Activated CD8-positive, alpha-beta memory T cell treated with anti-CD3 and anti-CD28 coated beads for 1 hour (primary cell): ENCODE results near the gene MFN2.

Experiments
- DNase-seq, 2 donors: peaks; one replicate each; pipeline ENCODE4 v3.0.0-alpha.2; 2020; ENCODE audit warnings: low read depth in 1 of 2; ENCODE audit errors: extremely low read depth in 1 of 2

Gene MFN2

DNA sequence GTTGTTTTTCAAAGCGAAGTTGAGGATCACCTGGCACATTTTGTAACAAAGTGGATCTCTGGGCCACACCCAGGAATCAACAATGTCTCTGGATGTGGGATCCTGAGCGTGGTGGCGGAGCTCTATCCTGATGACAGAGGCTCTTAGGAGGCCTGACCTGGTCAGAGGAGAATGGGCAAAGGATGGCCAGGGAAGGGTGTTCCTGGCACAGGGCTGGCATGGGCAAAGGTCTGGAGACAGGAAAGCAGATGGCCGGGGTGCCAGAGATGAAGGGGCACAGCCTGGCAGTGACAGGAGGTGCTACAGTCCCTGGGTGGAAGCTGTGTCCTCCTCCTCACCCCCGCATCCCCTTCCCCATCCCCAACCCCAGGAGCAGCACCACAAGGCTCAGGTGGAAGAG lies 20.0 kb upstream of the MFN2 start:
- no peak for DNase-seq

- DNase-seq, result no peak
Observed at GRCh38 chr1:11960715-11961114, 19.5 kb upstream of the MFN2 start.

GRCh38 chr1:11961230-11961629 lies 19.0 kb upstream of the MFN2 start:
- no peak for DNase-seq

- no peak for DNase-seq
Observed at GRCh38 chr1:11963622-11964021, 16.6 kb upstream of the MFN2 start.

DNA sequence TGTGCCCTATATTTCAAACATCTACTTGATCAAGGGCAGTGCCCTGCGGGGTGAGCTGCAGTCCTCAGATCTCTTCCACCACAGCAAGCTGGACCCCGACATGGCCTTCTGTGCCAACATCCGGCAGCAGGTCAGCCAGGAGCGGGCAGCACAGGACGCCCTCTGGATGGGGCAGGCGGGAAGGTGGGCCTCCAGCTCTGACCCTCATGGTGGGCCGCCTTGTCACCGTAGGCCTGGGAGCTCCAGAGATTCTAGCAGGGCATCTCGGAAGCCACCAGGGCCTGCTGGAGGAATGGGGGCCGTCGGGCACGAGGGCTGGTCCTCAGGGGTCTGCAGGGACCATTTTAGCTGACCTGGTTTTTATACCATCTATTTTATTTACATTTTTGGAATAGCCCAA lies 15.6 kb upstream of the MFN2 start:
- no peak for DNase-seq

DNA sequence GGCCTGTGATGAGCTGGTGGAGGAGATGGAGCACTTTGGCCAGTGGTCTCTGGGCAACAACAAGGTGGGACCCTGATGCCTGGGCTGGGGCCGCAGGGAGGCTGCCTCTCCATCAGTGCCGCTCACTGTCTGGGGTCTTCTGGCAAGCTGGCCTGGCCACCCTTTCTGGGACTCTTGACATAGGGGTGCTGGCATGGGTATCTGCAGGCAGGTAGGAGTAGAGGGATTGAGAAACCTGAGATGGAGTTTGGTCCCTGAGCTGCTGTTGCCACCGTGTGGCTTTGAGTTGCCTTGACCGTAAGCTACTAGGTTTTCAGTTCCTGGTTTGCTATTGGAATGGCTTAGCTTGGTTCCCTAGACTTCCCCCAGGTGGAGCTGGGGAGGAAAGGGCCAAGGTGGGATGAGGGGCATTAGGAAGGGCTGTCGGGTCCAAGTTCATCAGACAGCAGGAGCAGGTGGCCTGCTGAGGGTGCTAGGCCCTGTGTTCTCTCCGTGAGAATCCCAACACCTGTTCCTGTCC lies 13.2 kb upstream of the MFN2 start:
- DNase-seq, result no peak

GRCh38 chr1:11970441-11971185 lies 9.6 kb upstream of the MFN2 start:
- no peak for DNase-seq

GRCh38 chr1:11977625-11978024 lies 2.6 kb upstream of the MFN2 start:
- no peak for DNase-seq

DNA sequence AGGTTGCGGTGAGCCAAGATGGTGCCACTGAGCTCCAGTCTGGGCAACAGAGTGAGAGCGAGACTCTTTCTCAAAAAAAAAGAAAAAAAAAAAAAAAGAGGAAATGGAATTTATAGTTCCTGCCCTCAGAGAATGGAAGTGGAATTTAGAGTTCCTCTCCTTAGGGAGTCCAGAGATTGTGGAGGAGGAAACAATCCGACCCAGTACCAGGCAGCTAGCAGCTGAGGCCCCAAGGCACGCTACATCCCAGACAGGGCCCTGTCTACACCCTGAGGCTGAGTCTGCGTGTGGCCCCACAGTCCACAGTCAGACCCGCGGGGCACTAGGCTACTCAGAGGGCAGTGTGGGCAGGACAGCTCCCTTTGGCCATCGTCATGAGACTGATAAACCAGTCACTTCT lies 1.9 kb upstream of the MFN2 start:
- no peak for DNase-seq

DNA sequence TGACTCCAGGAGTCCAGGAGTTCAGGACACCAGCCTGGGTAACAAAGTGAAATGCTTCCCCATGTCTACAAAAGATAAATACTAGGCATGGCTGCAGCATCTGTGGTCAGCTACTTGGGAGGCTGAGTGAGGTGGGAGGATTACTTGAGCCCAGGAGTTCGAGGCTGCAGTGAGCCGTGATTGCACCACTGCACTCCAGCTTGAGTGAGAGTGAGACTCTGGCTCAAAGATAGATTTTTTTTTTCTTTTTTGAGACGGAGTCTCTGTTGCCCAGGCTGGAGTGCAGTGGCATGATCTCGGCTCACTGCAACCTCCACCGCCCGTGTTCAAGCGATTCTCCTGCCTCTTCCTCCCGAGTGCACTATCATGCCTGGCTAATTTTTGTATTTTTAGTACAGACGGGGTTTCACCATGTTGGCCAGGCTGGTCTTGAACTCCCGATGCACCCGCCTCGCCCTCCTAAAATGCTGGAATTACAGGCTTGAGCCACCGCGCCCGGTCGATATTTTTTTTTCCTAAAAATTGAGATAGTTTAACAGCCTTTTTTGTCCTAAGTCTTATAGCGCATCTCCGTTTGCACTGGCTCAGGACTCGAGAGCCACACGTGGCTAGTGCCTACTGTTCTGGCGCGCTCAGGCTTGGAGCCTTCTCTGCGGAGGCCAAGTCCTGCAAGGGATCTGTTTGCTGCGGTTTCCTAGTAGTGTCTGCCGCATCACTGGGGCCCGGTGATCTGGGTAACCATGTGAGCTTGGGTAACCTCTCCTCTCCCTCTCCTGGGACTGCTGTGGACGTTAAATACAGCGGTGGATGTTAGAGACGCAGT lies 1.0 kb upstream of the MFN2 start:
- DNase-seq, result no peak

- DNase-seq, result no peak
Observed at GRCh38 chr1:11980676-11980972, 380 bp downstream of the MFN2 start.

DNA sequence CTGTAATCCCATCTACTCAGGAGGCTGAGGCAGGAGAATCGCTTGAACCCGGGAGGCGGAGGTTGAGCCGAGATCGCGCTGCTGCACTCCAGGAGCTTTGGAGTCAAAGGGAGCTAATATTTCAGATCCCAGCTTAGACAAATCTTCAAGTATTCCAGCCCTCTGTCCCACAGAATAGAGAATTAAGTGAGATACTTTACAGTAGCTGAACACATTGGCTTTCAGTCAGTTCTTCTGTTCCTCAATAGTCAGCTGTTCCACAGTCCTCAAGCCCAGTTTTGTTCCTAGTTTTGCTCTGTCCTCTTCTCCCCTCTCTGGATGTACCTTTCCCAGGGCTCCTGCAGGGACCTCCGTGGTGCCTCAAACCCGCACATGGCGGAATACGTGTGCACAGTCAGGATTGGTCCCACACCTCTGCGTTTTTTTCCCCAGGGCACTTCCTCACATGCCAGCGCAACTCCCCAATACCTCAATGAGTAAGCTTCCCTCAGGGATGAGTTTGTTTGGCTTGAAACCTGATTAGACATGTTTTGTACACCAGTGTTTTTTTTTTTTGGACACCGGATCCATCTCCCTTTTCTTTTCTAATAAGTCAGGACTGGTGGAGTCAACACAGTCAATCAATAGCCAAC lies 1.2 kb downstream of the MFN2 start:
- DNase-seq, result no peak

DNA sequence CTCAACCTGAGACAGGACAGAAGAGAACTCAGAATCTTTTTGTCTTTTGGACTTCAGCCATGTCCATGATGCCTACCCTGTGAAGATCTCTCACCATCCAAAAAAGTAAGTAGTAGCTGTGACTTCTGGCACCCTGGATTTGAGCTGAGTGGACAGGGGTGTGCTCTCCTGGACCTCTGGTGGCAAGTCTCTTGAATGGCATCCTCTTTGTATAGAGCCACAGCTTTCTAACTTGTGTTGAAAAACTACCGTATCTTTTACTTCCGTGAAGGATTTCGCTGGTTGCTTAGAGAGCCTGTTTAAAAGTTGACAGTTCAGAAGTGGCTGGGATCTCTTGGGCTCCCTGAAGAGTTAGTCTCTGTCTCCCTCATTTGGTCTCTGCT lies 1.8 kb downstream of the MFN2 start:
- no peak for DNase-seq

DNA sequence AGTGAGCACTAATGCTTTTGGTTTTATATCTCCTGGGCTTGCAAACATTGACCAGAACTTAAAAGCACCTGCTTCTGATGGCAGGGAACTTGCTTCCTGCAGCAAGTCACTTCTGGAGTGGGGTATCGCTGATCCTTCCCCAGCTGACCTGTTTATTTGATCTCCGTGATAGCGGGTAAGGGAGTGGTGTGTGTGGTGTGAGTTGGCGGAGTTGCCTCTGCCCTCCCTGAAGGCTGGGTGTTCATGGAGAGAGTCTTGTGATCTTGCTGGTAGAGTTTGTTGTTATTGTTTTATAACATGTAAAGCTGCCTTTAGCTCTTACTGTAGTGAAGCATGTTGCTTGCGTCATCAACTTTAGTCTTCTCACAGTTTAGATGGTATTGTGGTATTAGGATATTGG lies 3.9 kb downstream of the MFN2 start:
- DNase-seq, result no peak

DNA sequence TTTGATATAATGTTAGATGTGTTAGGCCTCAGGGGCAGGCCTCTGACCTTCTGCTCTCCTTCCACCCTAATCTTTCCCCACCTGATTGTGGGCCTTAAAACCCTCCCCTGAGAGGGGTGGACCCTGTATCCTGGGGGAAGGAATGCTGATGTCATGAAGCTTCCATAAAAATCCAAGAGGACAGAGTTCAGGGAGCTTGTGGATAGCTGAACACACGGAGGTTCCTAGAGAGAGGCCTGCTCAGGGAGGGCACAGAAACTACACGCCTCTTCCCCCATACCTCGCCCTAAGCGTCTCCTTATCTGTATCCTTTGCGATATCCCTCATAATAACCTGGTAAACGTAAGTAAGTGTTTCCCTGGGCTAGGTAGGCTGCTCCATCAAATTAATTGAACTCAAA lies 4.3 kb downstream of the MFN2 start:
- DNase-seq, result no peak

GRCh38 chr1:11985171-11985570 lies 4.9 kb downstream of the MFN2 start:
- no peak for DNase-seq

DNA sequence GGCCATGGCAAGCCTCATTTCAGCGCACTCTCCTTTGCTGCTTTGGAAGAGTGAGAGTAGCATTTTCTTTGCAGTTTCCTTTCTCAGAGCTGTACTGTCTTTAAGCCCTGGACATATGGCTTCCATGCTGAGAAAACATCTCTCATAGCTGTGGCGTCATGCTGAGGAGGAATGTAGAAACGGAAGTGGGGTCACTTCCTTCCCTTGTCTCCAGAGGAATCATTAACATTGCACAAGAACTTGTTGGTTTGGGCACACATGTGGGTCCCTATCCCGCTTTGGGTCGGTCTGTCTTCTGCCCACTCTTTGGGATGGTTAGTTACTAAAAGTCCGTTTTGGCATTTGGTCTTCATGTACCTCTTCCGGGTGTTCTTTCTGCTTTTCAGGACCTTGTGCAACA lies 5.6 kb downstream of the MFN2 start:
- DNase-seq, result no peak

GRCh38 chr1:11989669-11990068 lies 9.4 kb downstream of the MFN2 start:
- DNase-seq, result no peak

GRCh38 chr1:11990303-11991032 lies 10.2 kb downstream of the MFN2 start:
- no peak for DNase-seq

GRCh38 chr1:11991969-11992676 lies 11.9 kb downstream of the MFN2 start:
- no peak for DNase-seq
